Astrocyte of the cerebellum (primary cell): ENCODE results near the gene ZNF143.

Experiments used
- DNase-seq: peaks from one replicate; pipeline ENCODE4 v3.0.0-alpha.2; 2011; ENCODE audit warnings: low read depth
- H3K4me3 ChIP-seq: 2 replicates; pipeline ENCODE4 v1.5.1; 2011; ENCODE audit warnings: mild to moderate bottlenecking, low read depth, low read length, moderate library complexity
- CTCF ChIP-seq: IDR thresholded peaks from 2 replicates; pipeline ENCODE4 v1.5.1; 2012; ENCODE audit warnings: low read length, low read depth, moderate library complexity, mild to moderate bottlenecking; ENCODE audit errors: missing control alignments
- in situ Hi-C: cut with HindIII; loops from 2 replicates; pipeline ENCODE4 v1.10.0; 2017; ENCODE audit warnings: low sequenced_read_pairs

The ZNF143 gene

GRCh38 chr11:9473408-9473807, 12.6 kb downstream of the ZNF143 start:
- TF ChIP-seq CTCF = no peak
- DNase-seq = no peak
- in situ Hi-C loops = loop anchor here (5.0 kb wide), 1 partner anchor 76 kb away; no protein-coding TSS in a partner anchor
- H3K4me3 ChIP-seq = no peak overlapping the region

- TF ChIP-seq CTCF = no peak
- H3K4me3 ChIP-seq = no peak overlapping the region
- in situ Hi-C loops = no loop called here
- no peak for DNase-seq
Measured at GRCh38 chr11:9479899-9480298, 19.1 kb downstream of the ZNF143 start.

GRCh38 chr11:9489080-9489765, 28.4 kb downstream of the ZNF143 start:
- in situ Hi-C loops = no loop called here
- peak; percentile 38 for DNase-seq
- no peak overlapping the region for H3K4me3 ChIP-seq
- no peak for TF ChIP-seq CTCF

- no peak overlapping the region for H3K4me3 ChIP-seq
- in situ Hi-C loops = no loop called here
- no peak for TF ChIP-seq CTCF
- no peak for DNase-seq
Measured at GRCh38 chr11:9490376-9490775, 29.6 kb downstream of the ZNF143 start.

- H3K4me3 ChIP-seq = no peak overlapping the region
- no peak for DNase-seq
- no peak for TF ChIP-seq CTCF
- in situ Hi-C loops = no loop called here
Measured at GRCh38 chr11:9493492-9493891, 32.7 kb downstream of the ZNF143 start.

- no peak for TF ChIP-seq CTCF
Measured at GRCh38 chr11:9494316-9494715, 33.5 kb downstream of the ZNF143 start.

More at GRCh38 chr11:9494316-9494715, 33.5 kb downstream of the ZNF143 start:
- H3K4me3 ChIP-seq = no peak overlapping the region
- in situ Hi-C loops = no loop called here
- no peak for DNase-seq
